ENCODE data around the gene ZSCAN29. TPM values are rescaled to one million over a fixed set of nuclear protein-coding genes. Genes with fewer than 3 reads are reported as not detected.

ZSCAN29 gene
- polyA plus RNA-seq, 1 donor from 2014 or later, result 37.5 TPM

DNA sequence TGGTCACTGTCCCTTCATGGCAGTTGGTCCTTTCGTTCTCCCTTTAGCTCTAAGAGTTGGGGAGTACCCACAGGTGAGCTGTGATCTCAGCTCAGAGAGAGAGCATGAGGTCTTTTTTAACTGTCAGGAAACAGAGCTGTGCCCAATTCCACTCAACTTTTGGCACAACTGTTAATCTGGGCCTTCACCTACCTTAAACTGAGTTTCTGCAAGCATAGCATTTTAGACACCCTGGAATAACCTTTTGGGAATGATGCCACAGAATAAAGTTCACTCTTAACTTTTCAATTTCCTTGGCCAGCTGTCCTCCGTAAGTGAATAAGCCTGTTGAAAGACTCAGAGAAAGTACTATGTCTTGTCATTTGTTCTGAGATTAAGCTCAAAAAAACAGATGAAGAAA lies 36.0 kb upstream of the ZSCAN29 start:
- Histone ChIP-seq H3K4me3 (ENCODE audit: low read length) (no peak overlapping the region), H4K20me1 (ENCODE audit: insufficient read depth) (no peaks in the 10 kb centered on the region), H3F3A (ENCODE audit: insufficient read depth, low read length, poor library complexity, severe bottlenecking) (no peaks in the 10 kb centered on the region), H3K27me3 (ENCODE audit: insufficient read depth, low read depth, low read length) (no peaks in the 10 kb centered on the region), H3K36me3 (ENCODE audit: insufficient read depth, low read length) (peaks cover 29% of the 10 kb centered on the region), H3K4me2 (ENCODE audit: low read length) (no peak overlapping the region), H2AFZ (ENCODE audit: low read depth, low read length) (no peak overlapping the region), H3K27ac (ENCODE audit: low read length) (no peak overlapping the region), H3K9me2 (ENCODE audit: insufficient read depth, low read length) (no peaks in the 10 kb centered on the region), H3K9ac (ENCODE audit: low read length) (no peak overlapping the region), H3K79me2 (replicated peaks; ENCODE audit: insufficient read depth, low read length) (no peaks in the 10 kb centered on the region), H3K9me3 (ENCODE audit: low read length) (no peaks in the 10 kb centered on the region)
- TF ChIP-seq MXI1 (conservative IDR thresholded peaks at IDR 0.05; ENCODE audit: poor library complexity, severe bottlenecking) (no peak), RAD21 (conservative IDR thresholded peaks at IDR 0.05) (no peak), POLR2AphosphoS5 (IDR thresholded peaks at IDR 0.05) (no peak), REST (IDR thresholded peaks at IDR 0.05; ENCODE audit: borderline replicate concordance) (no peak), EZH2 (IDR thresholded peaks at IDR 0.05; ENCODE audit: borderline replicate concordance, insufficient read depth, low read length, poor library complexity, severe bottlenecking) (no peak), SMC3 (conservative IDR thresholded peaks at IDR 0.05; ENCODE audit: poor library complexity) (no peak)
- TF ChIP-seq, protein P1, sequence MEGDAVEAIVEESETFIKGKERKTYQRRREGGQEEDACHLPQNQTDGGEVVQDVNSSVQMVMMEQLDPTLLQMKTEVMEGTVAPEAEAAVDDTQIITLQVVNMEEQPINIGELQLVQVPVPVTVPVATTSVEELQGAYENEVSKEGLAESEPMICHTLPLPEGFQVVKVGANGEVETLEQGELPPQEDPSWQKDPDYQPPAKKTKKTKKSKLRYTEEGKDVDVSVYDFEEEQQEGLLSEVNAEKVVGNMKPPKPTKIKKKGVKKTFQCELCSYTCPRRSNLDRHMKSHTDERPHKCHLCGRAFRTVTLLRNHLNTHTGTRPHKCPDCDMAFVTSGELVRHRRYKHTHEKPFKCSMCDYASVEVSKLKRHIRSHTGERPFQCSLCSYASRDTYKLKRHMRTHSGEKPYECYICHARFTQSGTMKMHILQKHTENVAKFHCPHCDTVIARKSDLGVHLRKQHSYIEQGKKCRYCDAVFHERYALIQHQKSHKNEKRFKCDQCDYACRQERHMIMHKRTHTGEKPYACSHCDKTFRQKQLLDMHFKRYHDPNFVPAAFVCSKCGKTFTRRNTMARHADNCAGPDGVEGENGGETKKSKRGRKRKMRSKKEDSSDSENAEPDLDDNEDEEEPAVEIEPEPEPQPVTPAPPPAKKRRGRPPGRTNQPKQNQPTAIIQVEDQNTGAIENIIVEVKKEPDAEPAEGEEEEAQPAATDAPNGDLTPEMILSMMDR (IDR thresholded peaks at IDR 0.05; ENCODE audit: poor library complexity, severe bottlenecking), result no peak

- no peak for TF ChIP-seq EP300 (conservative IDR thresholded peaks at IDR 0.05; ENCODE audit: poor library complexity, severe bottlenecking)
- TF ChIP-seq EZH2 (IDR thresholded peaks at IDR 0.05; ENCODE audit: borderline replicate concordance, insufficient read depth, low read length, poor library complexity, severe bottlenecking), result no peak
- no peak for TF ChIP-seq MXI1 (conservative IDR thresholded peaks at IDR 0.05; ENCODE audit: poor library complexity, severe bottlenecking)
- TF ChIP-seq RAD21 (conservative IDR thresholded peaks at IDR 0.05), result no peak
- H3K36me3 ChIP-seq (ENCODE audit: insufficient read depth, low read length), result peaks cover 29% of the 10 kb centered on the region
Measured at GRCh38 chr15:43406189-43406588, 35.3 kb upstream of the ZSCAN29 start.

DNA sequence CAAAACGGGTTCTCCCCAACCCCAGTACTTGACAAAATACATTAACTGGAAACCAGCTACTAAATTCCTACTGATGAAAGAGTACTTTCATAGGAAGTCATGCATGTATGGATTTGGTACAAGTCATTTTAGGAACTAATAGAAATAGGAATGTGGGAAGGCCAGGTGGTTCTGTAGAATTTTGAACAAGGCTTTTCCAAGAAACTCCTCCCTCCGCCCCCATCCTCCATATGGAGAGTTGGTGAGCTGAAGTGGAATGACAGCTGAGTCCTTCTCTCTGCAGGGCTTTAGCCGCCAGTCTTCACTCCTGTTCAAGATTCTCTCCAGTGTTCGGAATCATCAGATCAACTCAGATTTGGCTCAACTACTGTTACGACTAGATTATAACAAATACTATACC lies 33.3 kb upstream of the ZSCAN29 start:
- Histone ChIP-seq H3K9ac (ENCODE audit: low read length) (no peak overlapping the region), H3K79me2 (replicated peaks; ENCODE audit: insufficient read depth, low read length) (no peaks in the 10 kb centered on the region), H3K4me2 (ENCODE audit: low read length) (no peak overlapping the region), H2AFZ (ENCODE audit: low read depth, low read length) (no peak overlapping the region), H3K36me3 (ENCODE audit: insufficient read depth, low read length) (peaks cover 24% of the 10 kb centered on the region), H3F3A (ENCODE audit: insufficient read depth, low read length, poor library complexity, severe bottlenecking) (no peaks in the 10 kb centered on the region), H3K9me3 (ENCODE audit: low read length) (no peaks in the 10 kb centered on the region), H3K27ac (ENCODE audit: low read length) (no peak overlapping the region), H3K27me3 (ENCODE audit: insufficient read depth, low read depth, low read length) (no peaks in the 10 kb centered on the region), H3K4me3 (ENCODE audit: low read length) (no peak overlapping the region), H3K9me2 (ENCODE audit: insufficient read depth, low read length) (no peaks in the 10 kb centered on the region), H4K20me1 (ENCODE audit: insufficient read depth) (no peaks in the 10 kb centered on the region)
- no peak for TF ChIP-seq RAD21 (conservative IDR thresholded peaks at IDR 0.05)
- no peak for TF ChIP-seq SMC3 (conservative IDR thresholded peaks at IDR 0.05; ENCODE audit: poor library complexity)

More at GRCh38 chr15:43406189-43406588, 35.3 kb upstream of the ZSCAN29 start:
- no peak overlapping the region for H3K9ac ChIP-seq (ENCODE audit: low read length)
- H3K27ac ChIP-seq (ENCODE audit: low read length), result no peak overlapping the region
- no peaks in the 10 kb centered on the region for H3K27me3 ChIP-seq (ENCODE audit: insufficient read depth, low read depth, low read length)
- H3F3A ChIP-seq (ENCODE audit: insufficient read depth, low read length, poor library complexity, severe bottlenecking), result no peaks in the 10 kb centered on the region
- no peaks in the 10 kb centered on the region for H3K9me3 ChIP-seq (ENCODE audit: low read length)
- no peaks in the 10 kb centered on the region for H3K9me2 ChIP-seq (ENCODE audit: insufficient read depth, low read length)
- H4K20me1 ChIP-seq (ENCODE audit: insufficient read depth), result no peaks in the 10 kb centered on the region
- no peak overlapping the region for H3K4me3 ChIP-seq (ENCODE audit: low read length)
- no peak overlapping the region for H3K4me2 ChIP-seq (ENCODE audit: low read length)
- H3K79me2 ChIP-seq (replicated peaks; ENCODE audit: insufficient read depth, low read length), result no peaks in the 10 kb centered on the region
- no peak overlapping the region for H2AFZ ChIP-seq (ENCODE audit: low read depth, low read length)

Data from neural cell (in vitro differentiated cells).